GM23338 (cell line): ENCODE results near the gene PKD1L1. TPM values are rescaled to one million over a fixed set of nuclear protein-coding genes. Genes with fewer than 3 reads are reported as not detected.

Experiments used
- CTCF ChIP-seq, 2 experiments: fragments of 200-600 bp in 1 of 2; sonication (generic) in 1 of 2; conservative IDR thresholded peaks; 2 replicates each; pipeline versions ENCODE4 v1.5.1 to v1.6.1; 2016 to 2017; ENCODE audit warnings: antibody characterized with exemption in 2 of 2, low read depth in 2 of 2, mild to moderate bottlenecking in 2 of 2, moderate library complexity in 1 of 2
- POLR2AphosphoS5 ChIP-seq: IDR thresholded peaks from 2 replicates; pipeline ENCODE4 v1.6.1; 2016; ENCODE audit warnings: antibody characterized with exemption, low read depth
- REST ChIP-seq: IDR thresholded peaks from one replicate; pipeline ENCODE4 v1.6.1; 2018; ENCODE audit warnings: antibody characterized with exemption; ENCODE audit not compliant: unreplicated experiment
- ZNF331 ChIP-seq: fragments of 250-450 bp; sonication (Bioruptor Pico); IDR thresholded peaks from 2 replicates; pipeline ENCODE4 v1.5.0; 2020; ENCODE audit warnings: low read depth, mild to moderate bottlenecking, moderate library complexity
- polyA plus RNA-seq: library from polyadenylated mRNA; unstranded; fragments of >200 nt; fragmentation: Nextera tagmentation; extraction: Ambion mirVana; gene quantifications from 2 replicates; pipeline ENCODE4 v1.2.1, GENCODE V29; 2016
- total RNA-seq: library from RNA; depleted of rRNA; stranded (reverse); fragments of >200 nt; shearing (Covaris generic); gene quantifications from 2 replicates; pipeline ENCODE4 v1.2.3, GENCODE V29; 2014
- TF ChIP-seq, protein P1 (sequence below): fragments of 250-450 bp; sonication (Bioruptor Pico); IDR thresholded peaks from 2 replicates; pipeline ENCODE4 v1.5.0; 2020; ENCODE audit warnings: mild to moderate bottlenecking, moderate library complexity

The PKD1L1 gene
- total and polyA plus RNA-seq, 2 experiments from 2014 or later = 0.03 TPM; not detected in 1

DNA sequence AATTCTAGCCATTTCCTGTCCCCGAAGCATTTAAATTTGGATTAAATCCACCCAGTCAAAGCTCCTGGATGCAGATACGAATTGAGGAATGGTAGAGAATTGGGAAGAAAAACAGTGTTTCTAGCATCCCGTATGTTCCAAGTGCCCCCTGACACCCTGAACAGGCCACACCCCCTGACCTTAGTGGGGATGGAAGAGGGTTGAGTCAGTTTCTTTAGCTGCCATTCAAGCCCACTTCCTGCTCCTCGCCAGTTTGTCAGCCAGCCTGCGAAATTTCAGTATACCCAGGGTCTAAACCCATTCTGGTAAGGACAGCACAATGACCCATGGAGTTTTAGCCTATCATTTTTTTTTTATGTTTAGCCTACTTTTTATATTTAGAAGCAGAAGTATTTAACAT, 101.1 kb downstream of the PKD1L1 start (continued):
- TF ChIP-seq, protein P1, sequence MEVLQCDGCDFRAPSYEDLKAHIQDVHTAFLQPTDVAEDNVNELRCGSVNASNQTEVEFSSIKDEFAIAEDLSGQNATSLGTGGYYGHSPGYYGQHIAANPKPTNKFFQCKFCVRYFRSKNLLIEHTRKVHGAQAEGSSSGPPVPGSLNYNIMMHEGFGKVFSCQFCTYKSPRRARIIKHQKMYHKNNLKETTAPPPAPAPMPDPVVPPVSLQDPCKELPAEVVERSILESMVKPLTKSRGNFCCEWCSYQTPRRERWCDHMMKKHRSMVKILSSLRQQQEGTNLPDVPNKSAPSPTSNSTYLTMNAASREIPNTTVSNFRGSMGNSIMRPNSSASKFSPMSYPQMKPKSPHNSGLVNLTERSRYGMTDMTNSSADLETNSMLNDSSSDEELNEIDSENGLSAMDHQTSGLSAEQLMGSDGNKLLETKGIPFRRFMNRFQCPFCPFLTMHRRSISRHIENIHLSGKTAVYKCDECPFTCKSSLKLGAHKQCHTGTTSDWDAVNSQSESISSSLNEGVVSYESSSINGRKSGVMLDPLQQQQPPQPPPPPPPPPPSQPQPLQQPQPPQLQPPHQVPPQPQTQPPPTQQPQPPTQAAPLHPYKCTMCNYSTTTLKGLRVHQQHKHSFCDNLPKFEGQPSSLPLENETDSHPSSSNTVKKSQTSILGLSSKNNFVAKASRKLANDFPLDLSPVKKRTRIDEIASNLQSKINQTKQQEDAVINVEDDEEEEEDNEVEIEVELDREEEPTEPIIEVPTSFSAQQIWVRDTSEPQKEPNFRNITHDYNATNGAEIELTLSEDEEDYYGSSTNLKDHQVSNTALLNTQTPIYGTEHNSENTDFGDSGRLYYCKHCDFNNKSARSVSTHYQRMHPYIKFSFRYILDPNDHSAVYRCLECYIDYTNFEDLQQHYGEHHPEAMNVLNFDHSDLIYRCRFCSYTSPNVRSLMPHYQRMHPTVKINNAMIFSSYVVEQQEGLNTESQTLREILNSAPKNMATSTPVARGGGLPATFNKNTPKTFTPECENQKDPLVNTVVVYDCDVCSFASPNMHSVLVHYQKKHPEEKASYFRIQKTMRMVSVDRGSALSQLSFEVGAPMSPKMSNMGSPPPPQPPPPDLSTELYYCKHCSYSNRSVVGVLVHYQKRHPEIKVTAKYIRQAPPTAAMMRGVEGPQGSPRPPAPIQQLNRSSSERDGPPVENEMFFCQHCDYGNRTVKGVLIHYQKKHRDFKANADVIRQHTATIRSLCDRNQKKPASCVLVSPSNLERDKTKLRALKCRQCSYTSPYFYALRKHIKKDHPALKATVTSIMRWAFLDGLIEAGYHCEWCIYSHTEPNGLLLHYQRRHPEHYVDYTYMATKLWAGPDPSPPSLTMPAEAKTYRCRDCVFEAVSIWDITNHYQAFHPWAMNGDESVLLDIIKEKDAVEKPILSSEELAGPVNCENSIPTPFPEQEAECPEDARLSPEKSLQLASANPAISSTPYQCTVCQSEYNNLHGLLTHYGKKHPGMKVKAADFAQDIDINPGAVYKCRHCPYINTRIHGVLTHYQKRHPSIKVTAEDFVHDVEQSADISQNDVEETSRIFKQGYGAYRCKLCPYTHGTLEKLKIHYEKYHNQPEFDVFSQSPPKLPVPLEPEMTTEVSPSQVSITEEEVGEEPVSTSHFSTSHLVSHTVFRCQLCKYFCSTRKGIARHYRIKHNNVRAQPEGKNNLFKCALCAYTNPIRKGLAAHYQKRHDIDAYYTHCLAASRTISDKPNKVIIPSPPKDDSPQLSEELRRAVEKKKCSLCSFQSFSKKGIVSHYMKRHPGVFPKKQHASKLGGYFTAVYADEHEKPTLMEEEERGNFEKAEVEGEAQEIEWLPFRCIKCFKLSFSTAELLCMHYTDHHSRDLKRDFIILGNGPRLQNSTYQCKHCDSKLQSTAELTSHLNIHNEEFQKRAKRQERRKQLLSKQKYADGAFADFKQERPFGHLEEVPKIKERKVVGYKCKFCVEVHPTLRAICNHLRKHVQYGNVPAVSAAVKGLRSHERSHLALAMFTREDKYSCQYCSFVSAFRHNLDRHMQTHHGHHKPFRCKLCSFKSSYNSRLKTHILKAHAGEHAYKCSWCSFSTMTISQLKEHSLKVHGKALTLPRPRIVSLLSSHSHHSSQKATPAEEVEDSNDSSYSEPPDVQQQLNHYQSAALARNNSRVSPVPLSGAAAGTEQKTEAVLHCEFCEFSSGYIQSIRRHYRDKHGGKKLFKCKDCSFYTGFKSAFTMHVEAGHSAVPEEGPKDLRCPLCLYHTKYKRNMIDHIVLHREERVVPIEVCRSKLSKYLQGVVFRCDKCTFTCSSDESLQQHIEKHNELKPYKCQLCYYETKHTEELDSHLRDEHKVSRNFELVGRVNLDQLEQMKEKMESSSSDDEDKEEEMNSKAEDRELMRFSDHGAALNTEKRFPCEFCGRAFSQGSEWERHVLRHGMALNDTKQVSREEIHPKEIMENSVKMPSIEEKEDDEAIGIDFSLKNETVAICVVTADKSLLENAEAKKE = no peak
- no peak for TF ChIP-seq POLR2AphosphoS5
- no peak for TF ChIP-seq ZNF331 (CRISPR knock-in tag)
- TF ChIP-seq REST = no peak
- TF ChIP-seq CTCF (conservative IDR thresholded peaks at IDR 0.05; ENCODE audit: low read depth in 2 of 2) = no peak
